GM12878 (cell line): ENCODE measurements around the gene AFAP1.

Experiments used
- DPF2 ChIP-seq: fragments of 450-650 bp; IDR thresholded peaks from 2 replicates; pipeline ENCODE4 v1.6.1; 2017; ENCODE audit warnings: mild to moderate bottlenecking
- EZH2 ChIP-seq: IDR thresholded peaks from 2 replicates; pipeline ENCODE4 v1.6.1; 2012; ENCODE audit warnings: low read depth, mild to moderate bottlenecking, control low read depth, inconsistent platforms, low read length, borderline replicate concordance; ENCODE audit not compliant: control insufficient read depth
- NFYB ChIP-seq: IDR thresholded peaks from 2 replicates; pipeline ENCODE4 v1.6.1; 2011; ENCODE audit warnings: low read depth, mild to moderate bottlenecking, low read length, improper control_type of control experiment, moderate library complexity; ENCODE audit not compliant: insufficient read depth
- NRF1 ChIP-seq: conservative IDR thresholded peaks from 2 replicates; pipeline ENCODE4 v1.6.1; 2011; ENCODE audit warnings: mild to moderate bottlenecking, low read depth, low read length, improper control_type of control experiment
- POLR2AphosphoS5 ChIP-seq: IDR thresholded peaks from 2 replicates; pipeline ENCODE4 v1.6.1; 2011; ENCODE audit warnings: mild to moderate bottlenecking, low read length, inconsistent platforms
- RCOR1 ChIP-seq: conservative IDR thresholded peaks from 2 replicates; pipeline ENCODE4 v1.6.1; 2012; ENCODE audit warnings: low read depth, low read length, improper control_type of control experiment
- SPI1 ChIP-seq: IDR thresholded peaks from 2 replicates; pipeline ENCODE4 v1.6.1; 2011; ENCODE audit warnings: low read depth, mild to moderate bottlenecking, low read length, moderate library complexity, borderline replicate concordance; ENCODE audit not compliant: insufficient read depth
- TAF1 ChIP-seq: IDR thresholded peaks from 2 replicates; pipeline ENCODE4 v1.6.1; 2011; ENCODE audit warnings: mild to moderate bottlenecking, low read depth, low read length, borderline replicate concordance
- ZNF274 ChIP-seq: IDR thresholded peaks from one replicate; pipeline ENCODE4 v1.8.0; 2011; ENCODE audit not compliant: insufficient read length, insufficient read depth
- TF ChIP-seq, protein P1 (sequence below), 3 experiments: IDR thresholded peaks in 2 of 3; conservative IDR thresholded peaks in 1 of 3; 2 replicates each; pipeline ENCODE4 v1.5.1; 2011; ENCODE audit warnings: low read depth in 3 of 3, low read length in 3 of 3, mild to moderate bottlenecking in 3 of 3, control low read depth in 2 of 3, moderate library complexity in 2 of 3, inconsistent platforms in 1 of 3, mixed read lengths in 1 of 3; ENCODE audit not compliant: control insufficient read depth in 2 of 3, insufficient read depth in 1 of 3; ENCODE audit errors: extremely low read depth in 1 of 3
- TF ChIP-seq, protein P2 (sequence below): IDR thresholded peaks from 2 replicates; pipeline ENCODE4 v1.6.1; 2012; ENCODE audit warnings: mild to moderate bottlenecking, low read depth, low read length

DNA sequence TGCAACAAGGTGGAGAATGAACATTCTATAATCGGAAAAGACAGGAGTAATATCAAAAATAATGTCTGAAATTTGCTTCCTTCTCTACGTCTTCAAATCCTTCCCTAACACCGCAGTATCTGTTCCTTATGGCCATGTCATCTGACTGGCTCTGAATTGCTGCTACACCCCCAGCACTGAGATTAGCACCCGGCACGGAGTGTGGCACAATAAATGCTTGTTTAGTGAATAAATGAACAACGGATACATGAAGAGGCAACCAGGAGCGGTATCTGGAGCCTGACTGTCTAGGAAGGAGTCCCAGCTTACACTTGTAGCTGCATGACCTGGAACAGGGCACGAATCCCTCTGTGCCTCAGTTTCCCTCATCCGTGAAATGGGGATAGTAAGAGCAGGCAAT is 164.3 kb downstream of the AFAP1 start:
- TF ChIP-seq, protein P1, sequence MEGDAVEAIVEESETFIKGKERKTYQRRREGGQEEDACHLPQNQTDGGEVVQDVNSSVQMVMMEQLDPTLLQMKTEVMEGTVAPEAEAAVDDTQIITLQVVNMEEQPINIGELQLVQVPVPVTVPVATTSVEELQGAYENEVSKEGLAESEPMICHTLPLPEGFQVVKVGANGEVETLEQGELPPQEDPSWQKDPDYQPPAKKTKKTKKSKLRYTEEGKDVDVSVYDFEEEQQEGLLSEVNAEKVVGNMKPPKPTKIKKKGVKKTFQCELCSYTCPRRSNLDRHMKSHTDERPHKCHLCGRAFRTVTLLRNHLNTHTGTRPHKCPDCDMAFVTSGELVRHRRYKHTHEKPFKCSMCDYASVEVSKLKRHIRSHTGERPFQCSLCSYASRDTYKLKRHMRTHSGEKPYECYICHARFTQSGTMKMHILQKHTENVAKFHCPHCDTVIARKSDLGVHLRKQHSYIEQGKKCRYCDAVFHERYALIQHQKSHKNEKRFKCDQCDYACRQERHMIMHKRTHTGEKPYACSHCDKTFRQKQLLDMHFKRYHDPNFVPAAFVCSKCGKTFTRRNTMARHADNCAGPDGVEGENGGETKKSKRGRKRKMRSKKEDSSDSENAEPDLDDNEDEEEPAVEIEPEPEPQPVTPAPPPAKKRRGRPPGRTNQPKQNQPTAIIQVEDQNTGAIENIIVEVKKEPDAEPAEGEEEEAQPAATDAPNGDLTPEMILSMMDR (IDR thresholded peaks at IDR 0.05 in 2 of 3, conservative IDR thresholded peaks at IDR 0.05 in 1 of 3; ENCODE audit: control insufficient read depth in 2 of 3, extremely low read depth in 1 of 3, insufficient read depth in 1 of 3, low read depth in 3 of 3, low read length in 3 of 3) = no peak
- no peak for TF ChIP-seq ZNF274
- TF ChIP-seq EZH2 = no peak
- no peak for TF ChIP-seq POLR2AphosphoS5
- TF ChIP-seq DPF2 = no peak
- TF ChIP-seq NFYB = no peak
- no peak for TF ChIP-seq NRF1
- no peak for TF ChIP-seq SPI1
- TF ChIP-seq RCOR1 = no peak
- TF ChIP-seq, protein P2, sequence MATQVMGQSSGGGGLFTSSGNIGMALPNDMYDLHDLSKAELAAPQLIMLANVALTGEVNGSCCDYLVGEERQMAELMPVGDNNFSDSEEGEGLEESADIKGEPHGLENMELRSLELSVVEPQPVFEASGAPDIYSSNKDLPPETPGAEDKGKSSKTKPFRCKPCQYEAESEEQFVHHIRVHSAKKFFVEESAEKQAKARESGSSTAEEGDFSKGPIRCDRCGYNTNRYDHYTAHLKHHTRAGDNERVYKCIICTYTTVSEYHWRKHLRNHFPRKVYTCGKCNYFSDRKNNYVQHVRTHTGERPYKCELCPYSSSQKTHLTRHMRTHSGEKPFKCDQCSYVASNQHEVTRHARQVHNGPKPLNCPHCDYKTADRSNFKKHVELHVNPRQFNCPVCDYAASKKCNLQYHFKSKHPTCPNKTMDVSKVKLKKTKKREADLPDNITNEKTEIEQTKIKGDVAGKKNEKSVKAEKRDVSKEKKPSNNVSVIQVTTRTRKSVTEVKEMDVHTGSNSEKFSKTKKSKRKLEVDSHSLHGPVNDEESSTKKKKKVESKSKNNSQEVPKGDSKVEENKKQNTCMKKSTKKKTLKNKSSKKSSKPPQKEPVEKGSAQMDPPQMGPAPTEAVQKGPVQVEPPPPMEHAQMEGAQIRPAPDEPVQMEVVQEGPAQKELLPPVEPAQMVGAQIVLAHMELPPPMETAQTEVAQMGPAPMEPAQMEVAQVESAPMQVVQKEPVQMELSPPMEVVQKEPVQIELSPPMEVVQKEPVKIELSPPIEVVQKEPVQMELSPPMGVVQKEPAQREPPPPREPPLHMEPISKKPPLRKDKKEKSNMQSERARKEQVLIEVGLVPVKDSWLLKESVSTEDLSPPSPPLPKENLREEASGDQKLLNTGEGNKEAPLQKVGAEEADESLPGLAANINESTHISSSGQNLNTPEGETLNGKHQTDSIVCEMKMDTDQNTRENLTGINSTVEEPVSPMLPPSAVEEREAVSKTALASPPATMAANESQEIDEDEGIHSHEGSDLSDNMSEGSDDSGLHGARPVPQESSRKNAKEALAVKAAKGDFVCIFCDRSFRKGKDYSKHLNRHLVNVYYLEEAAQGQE = no peak
- TF ChIP-seq TAF1 = no peak
